BE2C (cell line): ENCODE measurements around the gene INPP4A.

Experiments
- DNase-seq: peaks from one replicate; pipeline ENCODE4 v3.0.0-alpha.2; 2020
- H3K27me3 ChIP-seq: fragments of 250-450 bp; sonication (Bioruptor Pico); 2 replicates; pipeline ENCODE4 v1.5.1; 2020; ENCODE audit warnings: mild to moderate bottlenecking
- H3K36me3 ChIP-seq: fragments of 250-450 bp; sonication (Bioruptor Pico); 2 replicates; pipeline ENCODE4 v1.5.1; 2020; ENCODE audit warnings: mild to moderate bottlenecking
- H3K4me1 ChIP-seq: fragments of 250-450 bp; sonication (Bioruptor Pico); 2 replicates; pipeline ENCODE4 v1.5.1; 2020
- H3K4me3 ChIP-seq: 2 replicates; pipeline ENCODE4 v1.5.1; 2011; ENCODE audit warnings: low read depth, low read length
- H3K9me3 ChIP-seq: fragments of 250-450 bp; sonication (Bioruptor Pico); 2 replicates; pipeline ENCODE4 v1.5.1; 2020
- CTCF ChIP-seq: IDR thresholded peaks from 2 replicates; pipeline ENCODE4 v1.5.1; 2012; ENCODE audit warnings: mild to moderate bottlenecking, low read depth, low read length

Gene INPP4A

GRCh38 chr2:98505971-98506664, 61.5 kb downstream of the INPP4A start:
- DNase-seq: no peak
- Histone ChIP-seq H3K27me3 (no peaks in the 10 kb centered on the region), H3K9me3 (no peaks in the 10 kb centered on the region), H3K36me3 (no peaks in the 10 kb centered on the region), H3K4me3 (no peak overlapping the region), H3K4me1 (no peaks in the 10 kb centered on the region)
- TF ChIP-seq CTCF: no peak

GRCh38 chr2:98506881-98507280, 62.2 kb downstream of the INPP4A start:
- no peak for TF ChIP-seq CTCF
- Histone ChIP-seq H3K9me3 (no peaks in the 10 kb centered on the region), H3K4me3 (no peak overlapping the region), H3K36me3 (no peaks in the 10 kb centered on the region), H3K27me3 (no peaks in the 10 kb centered on the region), H3K4me1 (no peaks in the 10 kb centered on the region)
- no peak for DNase-seq

GRCh38 chr2:98507461-98507860, 62.8 kb downstream of the INPP4A start:
- no peak for DNase-seq
- Histone ChIP-seq H3K27me3 (no peaks in the 10 kb centered on the region), H3K4me1 (no peaks in the 10 kb centered on the region), H3K36me3 (no peaks in the 10 kb centered on the region), H3K9me3 (no peaks in the 10 kb centered on the region), H3K4me3 (no peak overlapping the region)
- TF ChIP-seq CTCF: no peak

- H3K27me3 ChIP-seq: no peaks in the 10 kb centered on the region
- H3K4me3 ChIP-seq: no peak overlapping the region
- DNase-seq: no peak
- H3K36me3 ChIP-seq: no peaks in the 10 kb centered on the region
- no peak for TF ChIP-seq CTCF
- no peaks in the 10 kb centered on the region for H3K9me3 ChIP-seq
- H3K4me1 ChIP-seq: no peaks in the 10 kb centered on the region
Measured at GRCh38 chr2:98507891-98508708, 63.4 kb downstream of the INPP4A start.

- Histone ChIP-seq H3K36me3 (no peaks in the 10 kb centered on the region), H3K9me3 (no peaks in the 10 kb centered on the region), H3K4me1 (no peaks in the 10 kb centered on the region), H3K4me3 (no peak overlapping the region), H3K27me3 (no peaks in the 10 kb centered on the region)
- TF ChIP-seq CTCF: no peak
- DNase-seq: no peak
Measured at GRCh38 chr2:98508709-98509066, 64.0 kb downstream of the INPP4A start.
